GM18498 (cell line): ENCODE results near the gene TUT1.
"Not testable (repeated sequence)": the region's sequence is repeated elsewhere in the genome, so short reads cannot be mapped to it uniquely, and the experiment has no call there.

Experiments
- ATAC-seq: cut with Tn5 transposase; IDR thresholded peaks from one replicate; pipeline ENCODE4 v1.9.1; 2021; ENCODE audit warnings: mild to moderate bottlenecking, moderate library complexity; ENCODE audit not compliant: unreplicated experiment

TUT1 gene, protein sequence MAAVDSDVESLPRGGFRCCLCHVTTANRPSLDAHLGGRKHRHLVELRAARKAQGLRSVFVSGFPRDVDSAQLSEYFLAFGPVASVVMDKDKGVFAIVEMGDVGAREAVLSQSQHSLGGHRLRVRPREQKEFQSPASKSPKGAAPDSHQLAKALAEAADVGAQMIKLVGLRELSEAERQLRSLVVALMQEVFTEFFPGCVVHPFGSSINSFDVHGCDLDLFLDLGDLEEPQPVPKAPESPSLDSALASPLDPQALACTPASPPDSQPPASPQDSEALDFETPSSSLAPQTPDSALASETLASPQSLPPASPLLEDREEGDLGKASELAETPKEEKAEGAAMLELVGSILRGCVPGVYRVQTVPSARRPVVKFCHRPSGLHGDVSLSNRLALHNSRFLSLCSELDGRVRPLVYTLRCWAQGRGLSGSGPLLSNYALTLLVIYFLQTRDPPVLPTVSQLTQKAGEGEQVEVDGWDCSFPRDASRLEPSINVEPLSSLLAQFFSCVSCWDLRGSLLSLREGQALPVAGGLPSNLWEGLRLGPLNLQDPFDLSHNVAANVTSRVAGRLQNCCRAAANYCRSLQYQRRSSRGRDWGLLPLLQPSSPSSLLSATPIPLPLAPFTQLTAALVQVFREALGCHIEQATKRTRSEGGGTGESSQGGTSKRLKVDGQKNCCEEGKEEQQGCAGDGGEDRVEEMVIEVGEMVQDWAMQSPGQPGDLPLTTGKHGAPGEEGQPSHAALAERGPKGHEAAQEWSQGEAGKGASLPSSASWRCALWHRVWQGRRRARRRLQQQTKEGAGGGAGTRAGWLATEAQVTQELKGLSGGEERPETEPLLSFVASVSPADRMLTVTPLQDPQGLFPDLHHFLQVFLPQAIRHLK

DNA sequence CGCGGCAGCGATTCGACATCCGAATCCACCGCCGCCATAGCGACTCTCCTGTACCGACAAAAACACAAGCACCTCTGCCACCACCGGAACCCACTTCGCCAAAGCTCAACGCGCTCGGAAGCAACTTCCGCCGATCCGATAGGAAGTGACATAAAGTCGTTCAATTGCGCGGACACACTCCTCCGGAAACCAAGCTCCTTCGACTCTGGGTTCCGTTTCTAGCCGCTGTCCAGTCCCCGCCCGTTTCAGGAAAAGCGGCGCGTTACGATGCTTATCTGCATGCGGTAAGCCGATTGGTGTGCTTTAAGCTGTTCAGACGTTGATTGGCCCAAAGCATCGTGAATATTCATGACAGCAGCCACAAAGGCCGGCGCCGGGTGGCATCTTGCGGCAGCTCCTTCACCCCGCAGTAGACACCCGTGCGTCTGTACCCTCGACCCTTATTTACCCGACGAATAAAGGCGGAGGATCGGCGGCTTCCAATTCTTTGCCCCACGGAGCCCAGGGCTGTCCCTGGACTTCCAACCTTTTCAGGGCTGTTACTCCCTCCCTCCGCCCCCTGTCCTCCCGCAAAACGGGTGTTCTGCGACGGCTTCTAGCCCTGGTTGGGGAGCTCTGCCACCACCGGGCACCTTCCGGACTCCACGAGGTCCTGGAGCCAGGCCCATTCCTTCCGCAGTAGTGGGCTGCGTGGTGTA, at the start of gene TUT1:
TUT1 (minus strand) TSS at position 76 of the 698 bp plus-strand sequence; CDS start at position 38, 38 bp downstream.
- ATAC-seq: peak; percentile 85

DNA sequence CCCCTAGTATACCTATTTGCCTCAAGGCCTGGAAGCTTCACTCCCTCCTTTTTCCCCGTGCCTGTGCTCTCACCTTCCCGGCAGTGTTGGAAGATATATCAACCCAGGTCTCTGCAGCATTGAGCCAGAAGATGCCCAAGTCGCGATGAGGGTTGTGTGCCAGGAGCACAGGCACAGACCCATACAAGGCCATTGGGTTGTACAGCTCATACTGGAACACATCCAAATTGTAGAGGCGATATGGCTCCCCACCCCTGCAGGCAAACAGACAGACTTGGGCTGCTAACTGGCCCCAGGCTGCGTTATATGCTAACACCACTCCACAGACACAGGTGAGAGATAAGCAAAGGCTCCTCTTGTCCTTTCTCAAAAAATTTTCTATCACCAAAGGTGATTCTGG, 41.2 kb upstream of the TUT1 start:
- no peak for ATAC-seq

DNA sequence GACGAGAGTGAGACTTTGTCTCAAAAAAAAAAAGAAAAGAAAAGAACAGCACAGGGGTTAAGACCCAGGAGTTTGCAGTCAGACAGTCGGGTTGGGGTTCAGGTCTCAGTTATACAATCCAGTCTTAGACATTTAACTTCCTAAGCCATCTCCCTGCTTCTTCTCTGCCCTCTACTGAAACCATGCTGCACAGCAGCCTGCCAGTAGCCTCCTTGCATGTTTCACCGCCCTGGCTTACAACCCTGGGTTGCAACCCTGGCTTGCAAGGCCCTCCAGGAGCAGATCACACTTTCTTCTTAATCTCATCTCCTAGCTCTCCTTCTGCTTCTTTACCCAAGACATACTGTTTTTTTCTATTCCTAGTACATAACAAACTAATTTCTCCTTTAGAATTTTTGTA, 36.4 kb upstream of the TUT1 start:
- ATAC-seq: no peak

DNA sequence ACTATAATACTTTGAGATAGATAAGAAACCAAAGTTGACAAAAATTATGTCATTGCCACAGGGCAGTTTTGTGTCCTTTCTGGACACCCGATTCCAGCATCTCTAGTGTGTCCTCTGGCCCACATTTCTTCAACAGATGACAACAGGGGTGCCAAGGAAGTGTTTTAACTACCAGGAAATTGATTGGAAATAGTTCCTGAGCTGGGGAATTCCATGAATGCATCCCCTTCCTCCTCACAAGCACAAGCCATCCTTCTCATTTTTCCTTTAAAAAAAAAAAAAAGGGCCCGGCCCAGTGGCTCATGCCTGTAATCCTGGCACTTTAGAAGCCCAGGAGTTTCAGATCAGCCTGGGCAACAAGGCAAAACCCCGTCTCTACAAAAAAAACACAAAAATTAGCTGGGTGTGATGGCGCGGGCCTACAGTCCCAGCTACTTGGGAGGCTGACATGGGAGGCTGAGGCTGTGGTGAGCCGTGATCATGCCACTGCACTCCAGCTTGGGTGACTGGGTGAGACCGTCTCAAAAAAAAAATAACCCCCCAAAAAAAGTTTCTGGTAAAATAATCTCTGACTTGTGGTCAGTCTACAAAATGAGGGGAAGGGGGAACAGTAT, 31.3 kb upstream of the TUT1 start:
- no peak for ATAC-seq

DNA sequence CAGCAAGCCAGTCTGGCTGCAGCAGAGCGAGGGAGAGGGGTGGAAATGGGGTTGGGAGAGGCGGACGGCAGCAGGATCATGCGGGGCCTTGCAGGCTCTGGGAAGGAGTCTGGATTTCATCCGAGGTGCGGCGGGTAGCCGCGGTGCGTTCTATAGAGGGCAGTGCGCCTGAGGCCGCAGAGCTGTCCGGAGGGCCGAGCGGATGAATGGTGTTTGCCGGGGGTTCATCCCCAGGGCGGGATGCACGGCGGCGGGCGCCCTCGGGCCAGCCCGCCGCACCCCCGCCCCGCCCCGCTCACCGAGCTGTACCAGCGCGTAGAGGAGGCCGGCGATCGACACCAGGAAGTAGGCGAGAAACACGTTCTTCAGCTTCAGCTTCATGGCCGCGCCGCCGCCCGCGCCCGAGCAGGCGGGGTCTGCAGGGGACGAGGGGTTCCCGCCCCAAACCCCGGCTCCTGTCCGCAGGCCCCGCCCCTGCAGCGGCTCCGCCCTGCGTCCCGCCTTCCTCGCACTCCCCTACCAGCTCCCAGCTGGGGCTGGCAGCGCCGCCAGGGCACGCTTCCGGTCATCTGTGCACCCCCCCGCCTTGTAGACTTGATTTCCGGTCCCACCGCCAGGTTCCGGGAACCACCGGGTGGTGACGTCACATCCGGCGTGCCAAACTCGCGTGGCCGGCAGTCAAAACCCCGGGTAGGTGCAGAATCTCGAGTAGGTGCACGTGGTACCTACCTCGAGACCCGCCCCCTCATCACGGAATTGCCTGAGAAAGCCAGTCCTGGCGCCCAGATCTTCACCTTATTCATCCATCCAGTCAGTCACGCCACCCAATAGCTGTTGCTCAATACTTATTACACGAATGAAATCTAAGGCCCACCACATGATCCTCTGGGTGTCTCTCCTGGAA, 30.5 kb upstream of the TUT1 start, which contains the start of gene B3GAT3:
B3GAT3 (minus strand) TSS at position 420 of the 904 bp plus-strand sequence; CDS start at position 381, 39 bp downstream.
- ATAC-seq: peak; percentile 95

DNA sequence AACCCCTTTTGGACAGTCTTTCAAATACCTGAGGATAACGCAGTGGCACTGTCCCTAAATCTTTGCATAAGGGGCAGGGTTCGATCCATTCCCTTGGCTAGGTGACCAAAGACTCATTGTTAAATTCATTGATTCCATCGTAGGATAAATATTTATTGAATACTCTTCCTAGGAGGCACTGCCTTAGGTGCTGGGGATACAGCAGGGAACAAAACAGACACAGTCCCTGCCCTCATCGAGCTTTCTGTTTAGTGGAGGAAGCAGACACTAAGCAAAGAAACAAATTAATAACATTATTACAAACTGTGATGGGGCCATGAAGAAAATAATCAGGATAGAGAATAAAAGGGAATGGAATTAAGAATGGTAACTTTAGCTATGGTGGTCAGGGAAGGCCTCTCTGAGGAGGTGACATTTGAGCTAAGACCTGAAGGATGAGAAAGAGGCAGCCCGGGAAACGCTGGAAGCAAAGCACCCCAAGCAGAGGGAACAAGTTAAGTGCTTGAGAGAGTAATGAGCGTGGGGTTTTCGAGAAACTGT, 29.8 kb upstream of the TUT1 start:
- ATAC-seq: no peak

DNA sequence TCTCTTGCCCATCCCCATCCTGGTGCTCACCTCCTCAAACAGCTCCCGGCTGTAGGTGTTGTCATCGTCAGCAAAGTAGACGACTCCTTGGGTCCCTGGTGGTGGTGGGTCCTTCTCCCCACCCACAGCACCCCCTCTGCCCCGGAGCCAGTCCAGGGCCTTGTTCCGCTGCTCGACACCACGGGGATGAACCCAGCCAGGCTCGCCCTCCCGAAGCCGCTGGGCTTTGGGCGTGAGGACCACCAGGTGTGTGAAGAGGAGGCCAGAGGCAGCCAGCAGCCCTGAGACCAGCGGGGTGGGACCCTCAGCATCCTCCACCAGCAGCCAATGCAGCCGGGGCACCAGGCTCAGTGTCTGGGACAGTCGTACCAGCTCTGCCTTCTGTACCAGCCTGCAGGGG, 25.6 kb upstream of the TUT1 start:
- not testable (repeated sequence) for ATAC-seq

DNA sequence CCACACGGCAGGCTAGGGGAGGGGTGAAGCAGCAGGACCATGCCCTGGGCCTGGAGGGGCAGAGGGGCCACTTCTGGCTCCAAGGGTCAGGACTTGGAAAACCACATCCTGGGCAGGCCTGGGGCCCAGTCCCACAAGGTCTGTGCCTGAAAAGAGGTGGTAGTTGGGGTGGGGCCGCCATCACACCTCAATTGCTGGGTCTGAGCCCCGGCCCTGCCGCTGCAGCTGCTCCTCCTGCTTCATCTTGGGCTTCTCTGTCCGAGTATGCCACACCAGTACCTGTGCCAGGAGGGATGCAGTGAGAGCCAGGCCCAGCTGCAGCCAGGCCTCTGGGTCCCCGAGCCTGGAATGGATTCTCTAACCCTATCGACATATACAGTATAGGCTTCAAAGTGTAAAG, 24.2 kb upstream of the TUT1 start:
- no peak for ATAC-seq

DNA sequence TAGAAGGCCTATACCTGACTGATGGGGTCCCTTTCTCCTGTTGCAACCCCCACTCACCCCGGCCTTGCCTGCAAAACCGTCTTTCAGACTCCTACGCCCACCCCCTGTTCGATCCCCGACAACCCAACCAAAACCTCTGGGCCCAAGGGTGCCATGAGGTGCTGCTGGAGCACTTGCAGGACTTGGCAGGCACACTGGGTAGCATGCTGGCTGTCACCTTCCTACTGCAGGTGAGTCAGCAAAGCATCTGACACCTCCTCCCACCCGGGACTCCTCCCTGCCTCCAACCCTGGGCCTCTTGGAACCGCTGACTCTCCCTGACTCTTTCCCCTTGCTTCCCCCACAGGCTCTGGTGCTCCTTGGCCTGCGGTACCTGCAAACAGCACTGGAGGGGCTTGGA, 23.0 kb upstream of the TUT1 start:
- ATAC-seq: no peak

DNA sequence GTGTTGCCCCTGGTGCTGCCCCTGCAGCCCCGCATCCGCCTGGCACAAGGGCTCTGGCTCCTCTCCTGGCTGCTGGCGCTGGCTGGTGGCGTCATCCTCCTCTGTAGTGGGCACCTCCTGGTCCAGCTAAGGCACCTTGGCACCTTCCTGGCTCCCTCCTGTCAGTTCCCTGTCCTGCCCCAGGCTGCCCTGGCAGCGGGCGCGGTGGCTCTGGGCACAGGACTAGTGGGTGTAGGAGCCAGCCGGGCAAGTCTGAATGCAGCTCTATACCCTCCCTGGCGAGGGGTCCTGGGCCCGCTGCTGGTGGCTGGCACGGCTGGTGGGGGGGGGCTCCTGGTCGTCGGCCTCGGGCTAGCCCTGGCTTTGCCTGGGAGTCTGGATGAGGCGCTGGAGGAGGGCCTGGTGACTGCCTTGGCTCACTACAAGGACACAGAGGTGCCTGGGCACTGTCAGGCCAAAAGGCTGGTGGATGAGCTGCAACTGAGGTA, 22.0 kb upstream of the TUT1 start:
- ATAC-seq: no peak

DNA sequence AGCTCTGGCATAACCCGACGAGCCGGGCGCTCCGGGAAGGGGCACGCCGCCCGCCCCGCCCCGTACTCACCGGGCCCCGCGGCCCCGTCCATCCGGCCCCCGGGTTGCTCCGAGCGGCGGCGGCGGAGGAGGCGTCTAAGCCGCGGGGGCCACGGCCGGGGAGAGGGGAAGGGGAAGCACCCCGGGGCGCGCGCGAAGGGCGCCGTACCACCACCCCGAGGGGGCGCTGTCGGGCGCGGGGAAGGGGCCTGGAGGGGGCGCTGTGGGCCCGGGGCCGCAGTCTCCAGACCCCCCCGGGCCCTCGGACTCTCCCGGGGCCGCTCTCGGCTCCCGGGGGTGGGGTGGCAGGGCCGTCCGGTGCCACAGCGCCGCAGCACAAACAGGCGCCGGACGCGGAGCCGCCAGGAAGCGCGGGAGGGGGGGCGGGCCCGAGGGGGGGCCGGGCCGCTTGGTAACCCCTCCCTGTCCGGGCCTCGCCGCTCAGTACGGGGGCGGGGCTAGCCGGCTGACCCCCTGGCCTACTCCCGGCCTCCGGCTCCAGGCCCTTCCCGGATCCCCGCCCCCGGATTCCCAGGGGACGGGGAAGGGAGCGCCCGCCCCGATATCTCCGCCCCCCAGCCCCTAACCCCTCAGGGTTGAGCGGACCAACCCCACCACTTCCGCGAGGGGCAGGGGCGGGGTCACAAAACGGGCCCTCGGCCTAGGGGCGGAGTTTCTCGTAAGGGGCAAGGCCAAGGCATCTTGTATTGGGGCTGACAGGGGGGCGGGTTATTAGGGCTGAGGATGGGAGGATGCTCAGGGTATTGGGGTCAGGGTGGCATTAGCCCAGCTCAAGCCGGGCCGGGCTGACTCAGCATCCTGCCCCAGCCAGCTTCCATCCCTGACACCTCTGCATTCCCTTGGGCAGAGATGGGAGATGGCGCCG, 21.3 kb upstream of the TUT1 start, which contains the start of the genes EML3 and ROM1:
EML3 (minus strand) TSS at position 410 of the 925 bp plus-strand sequence; CDS start at position 92, 318 bp downstream.
ROM1 (plus strand) TSS at position 892 of the 925 bp plus-strand sequence; CDS start at position 917, 25 bp downstream.
- ATAC-seq: peak; percentile 70

DNA sequence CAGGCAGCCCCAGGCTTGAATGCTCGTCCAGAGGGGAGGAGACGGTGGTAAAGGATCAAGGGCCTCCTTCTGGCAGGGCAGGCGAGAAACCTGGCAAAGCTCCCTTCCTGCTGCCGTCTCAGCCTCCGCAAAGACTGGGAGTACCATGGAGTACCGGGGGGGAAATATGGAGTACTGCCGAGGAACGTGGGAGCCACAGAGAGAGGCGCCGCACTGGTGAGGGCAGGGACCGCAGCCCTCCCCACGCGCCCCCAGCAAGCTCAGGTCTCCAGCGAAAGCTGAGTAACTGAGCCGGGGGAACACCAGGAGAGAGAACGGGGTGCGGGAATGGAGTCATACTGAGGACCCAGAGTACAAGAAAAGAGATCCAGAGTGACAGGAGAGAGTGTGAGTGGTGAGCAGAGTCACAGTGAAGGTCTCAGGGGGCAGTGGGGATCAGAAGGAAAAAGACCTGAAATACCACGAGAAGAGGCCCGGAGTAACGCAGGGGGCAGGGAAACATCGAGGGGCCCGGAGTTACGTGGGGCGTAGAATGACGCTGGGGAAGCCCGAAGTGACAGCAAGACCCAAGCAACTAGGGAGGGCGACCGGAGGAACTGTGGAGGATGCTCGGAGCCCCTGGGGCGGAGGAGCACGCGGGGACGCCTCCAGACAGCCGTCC, 20.5 kb upstream of the TUT1 start:
- peak; percentile 30 for ATAC-seq

DNA sequence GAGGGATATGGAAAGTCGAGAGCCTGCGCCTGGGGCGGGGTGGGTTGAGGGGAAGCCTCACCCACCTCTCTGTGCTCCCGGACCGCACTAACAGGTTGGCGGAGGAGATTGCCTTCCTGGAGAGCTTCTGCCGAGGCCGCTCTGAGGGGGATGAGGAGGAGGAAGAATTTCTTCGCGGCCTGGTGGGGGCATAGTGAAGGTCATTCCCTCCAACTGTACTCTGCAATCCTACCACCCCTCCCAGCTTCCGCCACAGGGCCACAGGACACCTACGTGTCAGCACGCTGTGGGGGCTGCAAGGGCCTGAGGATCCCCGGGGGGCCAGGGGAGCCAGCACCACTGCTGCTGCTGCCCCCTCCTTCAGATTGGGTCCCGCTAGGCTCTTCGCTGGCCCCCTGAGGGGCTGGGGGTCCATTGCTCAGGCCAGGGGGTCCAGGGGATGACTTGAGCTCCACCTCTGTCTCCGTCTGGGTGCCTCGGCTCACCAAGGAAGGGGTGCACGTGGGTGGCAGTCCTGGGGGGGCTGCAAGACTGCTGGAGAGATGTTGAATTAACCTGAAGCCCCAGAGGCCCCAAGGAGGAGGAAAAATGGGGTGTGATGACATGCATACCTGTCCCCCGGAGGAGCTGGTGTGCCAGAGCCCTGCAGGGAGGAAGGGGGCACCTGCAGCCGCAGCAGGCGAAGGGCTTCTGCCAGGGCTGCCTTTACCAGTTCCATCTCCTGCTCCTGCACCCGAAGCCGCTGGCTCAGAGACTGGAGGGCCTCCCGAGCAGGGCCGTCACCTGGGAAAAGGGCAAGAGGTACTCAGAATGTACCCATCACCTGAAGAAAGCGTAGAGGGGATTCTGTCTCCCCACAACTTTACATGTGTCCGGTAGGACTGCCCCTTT, 19.7 kb upstream of the TUT1 start:
- no peak for ATAC-seq

DNA sequence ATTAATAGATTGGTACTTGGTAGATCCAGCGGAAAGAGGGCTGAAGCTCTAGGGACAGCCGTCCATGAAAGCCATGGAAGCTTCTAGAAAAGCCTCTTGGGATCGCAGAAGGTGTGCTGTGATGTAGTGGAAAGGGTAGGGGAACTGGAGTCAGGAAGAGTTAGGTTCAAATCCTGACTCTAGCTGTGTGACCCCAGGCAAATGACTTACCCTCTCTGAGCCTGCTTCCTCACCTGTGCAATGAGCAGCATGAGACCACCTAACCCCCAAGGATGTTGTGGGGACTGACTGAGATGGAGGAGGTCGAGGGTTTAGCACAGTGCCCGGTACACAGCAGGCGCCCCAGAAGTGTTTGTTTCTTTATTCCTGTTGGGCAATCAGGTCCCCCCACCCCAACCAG, 19.1 kb upstream of the TUT1 start:
- no peak for ATAC-seq

DNA sequence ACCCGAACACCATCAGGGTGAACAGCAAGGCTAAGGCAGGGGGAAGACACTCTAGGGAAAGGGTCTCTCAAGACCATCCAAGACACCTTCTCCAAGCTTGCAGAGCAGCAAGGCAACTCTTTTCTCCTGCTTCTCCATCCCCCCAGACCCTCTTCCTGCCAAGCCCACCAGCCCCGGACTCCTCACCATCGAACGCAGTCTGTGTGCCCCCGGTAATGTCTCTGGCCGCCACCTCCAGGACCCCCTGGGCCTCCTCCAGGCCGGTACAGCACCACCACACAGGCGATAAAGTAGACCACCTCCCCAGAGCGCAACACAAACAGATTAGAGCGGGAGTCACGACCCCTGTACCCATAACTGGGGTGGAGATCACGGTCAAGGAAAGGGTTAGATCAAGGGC, 17.5 kb upstream of the TUT1 start:
- no peak for ATAC-seq

DNA sequence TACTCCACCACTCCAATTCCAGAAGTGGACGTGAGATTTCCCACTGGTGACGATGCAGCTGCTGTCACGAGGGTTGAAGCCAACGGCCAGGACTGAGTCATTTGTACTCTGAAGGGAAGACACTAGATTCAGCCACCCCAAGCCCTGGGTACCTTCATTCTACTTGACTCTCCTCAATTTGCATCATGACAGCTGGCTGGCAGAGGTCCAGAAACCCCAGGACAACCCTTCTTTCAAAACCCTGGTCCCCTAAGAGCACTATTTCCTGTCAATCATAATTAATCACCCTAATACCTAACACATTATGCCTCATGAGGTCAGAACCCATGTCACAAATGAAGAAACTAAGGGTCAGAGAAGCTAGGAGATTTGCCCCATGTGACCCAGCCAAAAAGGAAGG, 16.4 kb upstream of the TUT1 start:
- no peak for ATAC-seq
